ENCODE measurements around the gene OGDHL.

OGDHL gene

DNA sequence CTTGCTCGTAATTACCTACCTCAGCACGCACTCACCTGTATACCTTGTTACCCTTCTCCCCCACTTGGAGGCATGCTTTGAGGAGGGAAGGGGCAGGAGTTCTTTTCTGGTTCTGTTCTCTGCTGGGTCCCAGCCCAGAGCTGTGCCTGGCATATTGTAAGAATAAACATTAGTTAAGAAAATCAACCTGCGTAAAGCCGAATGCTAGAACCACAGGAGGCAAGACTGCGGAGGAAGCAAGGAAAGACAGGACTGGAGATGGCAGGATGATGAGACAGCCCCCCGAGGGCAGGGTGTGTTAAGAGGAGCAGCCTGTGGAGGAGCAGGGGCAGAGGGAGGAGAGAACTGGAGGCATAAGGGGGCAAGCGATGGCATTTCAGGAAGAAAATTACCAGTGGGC, 73.2 kb downstream of the OGDHL start:
- no peak for DNase-seq

DNA sequence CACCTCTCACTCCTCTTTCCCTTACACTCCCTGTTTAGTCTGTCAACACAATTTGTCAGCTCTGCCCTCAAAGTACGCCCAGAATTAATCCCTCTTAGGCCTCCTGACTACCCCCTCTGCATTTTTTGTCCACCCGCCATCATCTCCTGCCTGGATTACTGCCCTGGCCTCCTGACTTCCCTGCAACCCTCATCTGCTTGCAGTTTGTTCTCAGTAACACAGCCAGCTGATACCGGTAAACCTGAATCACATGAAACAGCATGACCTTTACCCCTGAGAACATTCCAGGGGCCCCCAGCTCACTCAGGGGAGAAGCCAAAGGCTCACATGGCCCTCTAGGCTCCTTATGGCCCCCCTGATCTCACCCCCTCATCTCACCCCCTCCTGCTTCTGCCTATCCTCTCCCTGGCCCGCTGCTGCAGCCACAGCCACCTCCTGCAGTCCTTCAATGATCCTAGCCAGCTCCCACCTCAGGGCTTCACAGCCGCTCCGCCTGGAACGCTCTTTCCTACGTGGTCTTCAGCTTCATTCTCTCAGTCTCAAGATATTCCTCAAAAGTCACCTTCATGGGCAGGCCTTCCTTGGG, 73.8 kb downstream of the OGDHL start:
- no peak for DNase-seq

DNA sequence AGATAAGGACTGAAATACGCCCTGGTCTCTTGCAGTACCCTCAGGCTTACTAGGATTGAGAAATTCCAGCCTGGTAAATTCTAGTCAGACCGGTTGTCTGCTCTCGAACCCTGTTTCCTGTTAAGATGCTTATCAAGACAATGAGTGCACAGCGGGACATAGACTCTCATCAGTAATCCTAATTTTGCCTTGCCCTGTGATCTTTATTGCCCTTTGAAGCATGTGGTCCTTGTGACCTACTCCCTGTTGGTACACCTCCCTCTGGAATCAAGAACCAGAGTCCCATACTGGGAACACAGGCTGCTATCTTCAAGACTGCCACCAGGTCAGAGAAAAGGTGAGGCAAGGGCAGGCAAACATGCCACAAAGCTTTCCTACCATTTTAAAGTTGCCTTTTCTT, 75.5 kb downstream of the OGDHL start:
- no peak for DNase-seq

Measured in central memory CD4-positive, alpha-beta T cell (primary cell).